Measurements from ENCODE around the gene UBP1.
"Not testable (repeated sequence)": the region's sequence is repeated elsewhere in the genome, so short reads cannot be mapped to it uniquely, and the experiment has no call there.

UBP1 gene

GRCh38 chr3:33388374-33389100 is 51.7 kb downstream of the UBP1 start:
- DNase-seq: no peak

DNA sequence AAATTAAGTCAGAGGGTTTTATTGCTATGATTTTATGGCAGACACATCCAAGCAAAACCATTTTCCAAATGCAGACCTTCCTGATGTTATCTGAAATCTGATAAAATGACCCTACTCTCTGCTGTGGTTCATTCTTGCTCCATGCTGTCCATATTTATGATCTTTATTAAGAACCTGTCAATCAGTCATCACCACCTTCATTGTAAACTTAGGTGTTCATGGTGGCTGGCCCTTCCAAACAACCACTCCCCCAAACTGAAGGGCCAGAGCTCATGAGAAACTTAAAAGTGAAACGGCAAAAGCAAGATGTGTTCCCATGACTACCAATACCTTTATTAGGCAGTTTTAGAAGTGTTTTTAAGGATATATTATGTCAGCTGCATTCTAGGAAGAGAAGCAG is 53.6 kb downstream of the UBP1 start:
- DNase-seq: no peak

- DNase-seq: peak; percentile 30
Observed at GRCh38 chr3:33385423-33385822, 54.8 kb downstream of the UBP1 start.

DNA sequence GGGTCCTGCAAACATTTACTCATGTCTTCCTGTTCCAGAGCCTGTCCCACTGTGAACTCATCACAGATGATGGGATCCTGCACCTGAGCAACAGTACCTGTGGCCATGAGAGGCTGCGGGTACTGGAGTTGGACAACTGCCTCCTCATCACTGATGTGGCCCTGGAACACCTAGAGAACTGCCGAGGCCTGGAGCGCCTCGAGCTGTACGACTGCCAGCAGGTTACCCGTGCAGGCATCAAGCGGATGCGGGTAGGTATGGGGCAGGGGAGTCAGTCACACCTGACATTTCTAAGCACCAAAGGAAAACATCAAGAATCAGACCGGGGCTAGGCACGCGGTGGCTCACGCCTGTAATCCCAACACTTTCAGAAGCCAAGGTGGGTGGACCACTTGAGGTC is 56.3 kb downstream of the UBP1 start:
- no peak for DNase-seq

DNA sequence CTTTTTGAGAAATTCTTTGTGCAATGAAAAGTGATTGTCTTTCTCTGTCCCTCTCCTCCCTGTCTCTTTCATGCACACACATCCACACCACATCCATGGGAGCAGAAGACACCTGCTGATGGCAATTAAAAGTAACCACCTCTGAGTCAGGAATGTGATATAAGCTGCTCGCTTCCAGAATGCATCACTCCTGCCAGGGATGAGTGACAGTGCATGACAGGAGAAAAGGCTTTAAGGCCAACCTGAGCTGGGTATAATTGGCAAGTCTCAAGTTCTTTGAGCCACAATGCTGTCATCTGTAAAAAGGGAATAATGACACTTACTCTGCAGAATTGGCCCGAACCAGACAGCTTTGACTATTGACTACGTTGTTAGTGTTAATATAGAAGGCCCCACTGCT is 59.6 kb downstream of the UBP1 start:
- no peak for DNase-seq

GRCh38 chr3:33377931-33378330 is 62.3 kb downstream of the UBP1 start:
- DNase-seq: no peak

GRCh38 chr3:33377489-33377888 is 62.7 kb downstream of the UBP1 start:
- DNase-seq: no peak

GRCh38 chr3:33373082-33373437 is 67.1 kb downstream of the UBP1 start:
- DNase-seq: no peak

- DNase-seq: peak; percentile 32
Observed at GRCh38 chr3:33372218-33373081, 67.8 kb downstream of the UBP1 start.

GRCh38 chr3:33364531-33365128 is 75.6 kb downstream of the UBP1 start:
- DNase-seq: no peak

GRCh38 chr3:33364060-33364459 is 76.1 kb downstream of the UBP1 start:
- no peak for DNase-seq

DNA sequence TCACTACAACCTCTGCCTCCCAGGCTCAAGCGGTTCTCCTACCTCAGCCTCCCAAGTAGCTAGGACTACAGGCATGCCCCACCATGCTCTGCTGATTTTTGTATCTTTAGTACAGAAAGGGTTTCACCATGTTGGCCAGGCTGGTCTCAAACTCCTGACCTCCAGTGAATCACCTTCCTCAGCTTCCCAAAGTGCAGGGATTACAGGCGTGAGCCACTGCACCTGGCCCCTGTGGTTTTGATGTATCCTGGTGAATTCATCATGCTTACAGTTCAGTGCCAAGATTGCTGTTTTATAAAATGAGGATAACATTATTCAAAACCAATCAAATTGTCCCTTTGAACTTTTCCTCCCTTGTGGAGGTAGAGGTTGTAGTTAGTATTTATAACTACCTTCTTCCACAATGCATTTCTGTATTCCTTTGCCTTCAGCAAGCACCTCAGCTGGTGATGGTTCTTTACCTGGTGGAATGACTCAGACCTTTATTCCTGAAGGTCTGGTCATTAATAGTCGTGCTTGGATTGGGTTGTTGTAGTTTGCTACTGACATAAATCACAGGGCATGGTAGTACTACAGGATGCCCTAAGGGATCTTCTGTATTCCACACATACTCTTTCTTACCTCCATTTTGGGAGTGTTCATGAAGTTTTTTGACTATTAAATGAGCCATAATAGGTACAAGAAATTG is 76.9 kb downstream of the UBP1 start:
- DNase-seq: no peak

GRCh38 chr3:33360136-33360825 is 79.9 kb downstream of the UBP1 start:
- no peak for DNase-seq

GRCh38 chr3:33358172-33358781 is 81.9 kb downstream of the UBP1 start:
- no peak for DNase-seq

GRCh38 chr3:33355611-33356010 is 84.6 kb downstream of the UBP1 start:
- DNase-seq: no peak

- no peak for DNase-seq
Observed at GRCh38 chr3:33339758-33340157, 100.4 kb downstream of the UBP1 start.

GRCh38 chr3:33338936-33339465 is 101.2 kb downstream of the UBP1 start:
- DNase-seq: not testable (repeated sequence)
